ENCODE measurements around the gene RPS27A. TPM values are rescaled to one million over a fixed set of nuclear protein-coding genes. Genes with fewer than 3 reads are reported as not detected.

The RPS27A gene
- total and polyA plus RNA-seq, 9 of the 15 experiments (the other 6 are each of a cell fraction or from before 2014, with no cell fraction given), result 1,383 to 3,282 (median 2,242) TPM

DNA sequence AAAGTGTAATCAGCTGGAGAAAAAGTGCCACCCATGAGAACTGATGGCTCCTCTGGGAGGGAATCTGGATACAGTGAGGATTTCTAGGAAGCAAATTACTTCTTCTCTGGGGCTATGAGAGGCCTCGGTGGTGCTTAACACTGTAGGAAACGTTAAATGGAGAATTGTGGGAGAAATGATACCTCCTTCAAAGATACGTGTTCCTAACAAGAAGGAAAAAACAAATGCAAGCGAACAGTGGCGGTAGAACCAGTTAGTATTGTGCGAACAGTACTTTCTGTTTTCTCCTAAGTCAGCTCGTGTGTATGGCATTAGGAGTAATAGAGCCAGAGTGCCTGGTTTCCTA lies 37.1 kb downstream of the RPS27A start:
- H3K4me3 ChIP-seq, result peak overlapping the region; percentile 71
- intact Hi-C loops (cut with micrococcal nuclease) (loop anchor here (1.0 to 5.0 kb wide), 2 partner anchors 12 to 148 kb away; partner anchors contain the start of gene CCDC88A), in situ Hi-C loops (cut with MboI) (no loop called here)
- CTCF ChIA-PET (ENCODE audit: low intra/inter-chr PET ratio), result no interaction called here
- no peaks in the 10 kb centered on the region for H4K20me1 ChIP-seq (replicated peaks; ENCODE audit: control insufficient read depth, insufficient read depth, low read length)
- peak; percentile 36 for ATAC-seq
- H3K79me2 ChIP-seq (ENCODE audit: control insufficient read depth, insufficient read depth, low read length), result peaks cover 22% of the 10 kb centered on the region
- WGBS (ENCODE audit: insufficient coverage, low coverage, missing lambda C conversion rate), result 14% methylated on average over 7 of the region's 7 CpGs
- peak; percentile 54 for FAIRE-seq
- no peaks in the 10 kb centered on the region for H3K9me1 ChIP-seq (ENCODE audit: control insufficient read depth, insufficient read depth, low read length)
- H3K27ac ChIP-seq (ENCODE audit: extremely low read depth, low read depth, low read length), result peak overlapping the region; percentile 91
- no peaks in the 10 kb centered on the region for H3K27me3 ChIP-seq (ENCODE audit: control insufficient read depth in 2 of 2, insufficient read depth in 2 of 2, low read length in 2 of 2)
- H3K9me3 ChIP-seq (replicated peaks; ENCODE audit: control insufficient read depth, insufficient read depth, low read depth, low read length), result no peaks in the 10 kb centered on the region
- BruUV-seq (replicated peaks), result TSS peak; percentile 87
- peak overlapping the region; percentile 99 for H3K4me2 ChIP-seq (ENCODE audit: insufficient read depth, low read length)
- H2AFZ ChIP-seq (ENCODE audit: low read depth, low read length), result peak overlapping the region; percentile 100
- DNase-seq (ENCODE audit: extremely low read depth in 1 of 4, low spot score in 3 of 4), result peak in 2 of 4 experiments; percentile 17 to 35
- POLR2A ChIA-PET, result interaction anchor here (0.6 to 1.6 kb wide), 5 partner anchors 11 to 180 kb away, joined by 3 to 7 read pairs (median 3); partner anchors contain the start of gene CCDC88A
- peak overlapping the region; percentile 91 to 98 for H3K9ac ChIP-seq (ENCODE audit: insufficient read depth in 1 of 2, low read depth in 2 of 2, low read length in 2 of 2)
- peaks cover 33% of the 10 kb centered on the region; the same call in 2 of the 3 replicates for H3K36me3 ChIP-seq (ENCODE audit: control insufficient read depth, insufficient read depth, low read length)
- H3K4me1 ChIP-seq (replicated peaks in 1 of 2; ENCODE audit: control insufficient read depth in 2 of 2, insufficient read depth in 2 of 2, low read length in 2 of 2), result peaks cover 7 to 8% of the 10 kb centered on the region in 2 experiments; a peak in 3 of 5 replicates
- TF ChIP-seq, protein P1, sequence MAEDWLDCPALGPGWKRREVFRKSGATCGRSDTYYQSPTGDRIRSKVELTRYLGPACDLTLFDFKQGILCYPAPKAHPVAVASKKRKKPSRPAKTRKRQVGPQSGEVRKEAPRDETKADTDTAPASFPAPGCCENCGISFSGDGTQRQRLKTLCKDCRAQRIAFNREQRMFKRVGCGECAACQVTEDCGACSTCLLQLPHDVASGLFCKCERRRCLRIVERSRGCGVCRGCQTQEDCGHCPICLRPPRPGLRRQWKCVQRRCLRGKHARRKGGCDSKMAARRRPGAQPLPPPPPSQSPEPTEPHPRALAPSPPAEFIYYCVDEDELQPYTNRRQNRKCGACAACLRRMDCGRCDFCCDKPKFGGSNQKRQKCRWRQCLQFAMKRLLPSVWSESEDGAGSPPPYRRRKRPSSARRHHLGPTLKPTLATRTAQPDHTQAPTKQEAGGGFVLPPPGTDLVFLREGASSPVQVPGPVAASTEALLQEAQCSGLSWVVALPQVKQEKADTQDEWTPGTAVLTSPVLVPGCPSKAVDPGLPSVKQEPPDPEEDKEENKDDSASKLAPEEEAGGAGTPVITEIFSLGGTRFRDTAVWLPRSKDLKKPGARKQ (CRISPR knock-in tag; IDR thresholded peaks at IDR 0.05), result no peak
- TF ChIP-seq BRD9 (IDR thresholded peaks at IDR 0.05; ENCODE audit: low read depth, partially characterized antibody) (peak; percentile 28), RUNX1 (IDR thresholded peaks at IDR 0.05; ENCODE audit: low read depth) (no peak), SAP30 (IDR thresholded peaks at IDR 0.05; ENCODE audit: borderline replicate concordance, insufficient read depth, low read depth, low read length, poor library complexity, severe bottlenecking) (no peak), ZKSCAN8 (CRISPR knock-in tag; IDR thresholded peaks at IDR 0.05) (0 out of 2 replicates have a peak, but pooled peaks have one; percentile 14), KLF13 (tag; IDR thresholded peaks at IDR 0.05; ENCODE audit: borderline replicate concordance, low read depth) (no peak), ZZZ3 (IDR thresholded peaks at IDR 0.05) (0 out of 2 replicates have a peak, but pooled peaks have one; percentile 1), PHF20 (IDR thresholded peaks at IDR 0.05; ENCODE audit: partially characterized antibody) (peak; percentile 4), RBM39 (optimal IDR thresholded peaks at IDR 0.05; ENCODE audit: low read depth, low read length) (no peak), ZFPM2 (CRISPR knock-in tag; IDR thresholded peaks at IDR 0.05) (no peak), NR2C2 (CRISPR knock-in tag; IDR thresholded peaks at IDR 0.05) (0 out of 2 replicates have a peak, but pooled peaks have one; percentile 41), NR2C2 (tag; IDR thresholded peaks at IDR 0.05) (no peak; the same call in 1 of the 2 replicates), JUNB (CRISPR knock-in tag; conservative IDR thresholded peaks at IDR 0.05) (no peak), HNRNPUL1 (IDR thresholded peaks at IDR 0.05; ENCODE audit: low read length) (no peak), HNRNPL (IDR thresholded peaks at IDR 0.05; ENCODE audit: low read depth, low read length) (no peak), SFPQ (IDR thresholded peaks at IDR 0.05; ENCODE audit: low read depth, low read length) (no peak), TBP (optimal IDR thresholded peaks at IDR 0.05; ENCODE audit: low read depth, low read length) (no peak)
- TF ChIP-seq, protein P2, sequence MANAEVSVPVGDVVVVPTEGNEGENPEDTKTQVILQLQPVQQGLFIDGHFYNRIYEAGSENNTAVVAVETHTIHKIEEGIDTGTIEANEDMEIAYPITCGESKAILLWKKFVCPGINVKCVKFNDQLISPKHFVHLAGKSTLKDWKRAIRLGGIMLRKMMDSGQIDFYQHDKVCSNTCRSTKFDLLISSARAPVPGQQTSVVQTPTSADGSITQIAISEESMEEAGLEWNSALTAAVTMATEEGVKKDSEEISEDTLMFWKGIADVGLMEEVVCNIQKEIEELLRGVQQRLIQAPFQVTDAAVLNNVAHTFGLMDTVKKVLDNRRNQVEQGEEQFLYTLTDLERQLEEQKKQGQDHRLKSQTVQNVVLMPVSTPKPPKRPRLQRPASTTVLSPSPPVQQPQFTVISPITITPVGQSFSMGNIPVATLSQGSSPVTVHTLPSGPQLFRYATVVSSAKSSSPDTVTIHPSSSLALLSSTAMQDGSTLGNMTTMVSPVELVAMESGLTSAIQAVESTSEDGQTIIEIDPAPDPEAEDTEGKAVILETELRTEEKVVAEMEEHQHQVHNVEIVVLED (CRISPR knock-in tag; IDR thresholded peaks at IDR 0.05), result no peak
